K562 (cell line): ENCODE data around the gene SEPTIN8. TPM values are rescaled to one million over a fixed set of nuclear protein-coding genes. Genes with fewer than 3 reads are reported as not detected.

Source experiments
- FOXO4 ChIP-seq: fragments of 450-650 bp; formaldehyde crosslinking; IDR thresholded peaks from 2 replicates; pipeline ENCODE4 v1.4.0; 2020; ENCODE audit warnings: mild to moderate bottlenecking, moderate library complexity
- HIVEP1 ChIP-seq: fragments of 250-450 bp; sonication (Bioruptor Pico); IDR thresholded peaks from 2 replicates; pipeline ENCODE4 v1.4.0; 2020; ENCODE audit warnings: mild to moderate bottlenecking
- HNRNPL ChIP-seq: fragments of 200-400 bp; formaldehyde crosslinking; IDR thresholded peaks from 2 replicates; pipeline ENCODE4 v1.6.1; 2017; ENCODE audit warnings: low read depth, mild to moderate bottlenecking, low read length
- ID3 ChIP-seq, 2 experiments: fragments of 250-450 bp in 1 of 2; fragments of 450-650 bp in 1 of 2; sonication (Bioruptor Pico) in 1 of 2; IDR thresholded peaks; 2 replicates each; pipeline versions ENCODE4 v1.6.1 to v1.8.0; 2016 to 2021; ENCODE audit warnings: mild to moderate bottlenecking in 2 of 2, moderate library complexity in 2 of 2, missing compliant biosample characterization in 1 of 2, missing genetic modification characterization in 1 of 2
- PKNOX1 ChIP-seq: fragments of 450-650 bp; IDR thresholded peaks from 2 replicates; pipeline ENCODE4 v1.6.1; 2016
- PRDM10 ChIP-seq: fragments of 450-650 bp; IDR thresholded peaks from 2 replicates; pipeline ENCODE4 v1.6.1; 2018; ENCODE audit not compliant: partially characterized antibody
- SAFB2 ChIP-seq: fragments of 200-400 bp; formaldehyde crosslinking; IDR thresholded peaks from 2 replicates; pipeline ENCODE4 v1.6.1; 2018; ENCODE audit warnings: borderline replicate concordance, low read length, low read depth, moderate library complexity; ENCODE audit not compliant: severe bottlenecking
- ZNF511 ChIP-seq: sonication (generic); formaldehyde crosslinking; IDR thresholded peaks from 2 replicates; pipeline ENCODE4 v1.8.0; 2022; ENCODE audit warnings: mild to moderate bottlenecking, missing genetic modification reagents
- ZNF766 ChIP-seq: fragments of 200-800 bp; sonication (Bioruptor generic); conservative IDR thresholded peaks from 2 replicates; pipeline ENCODE4 v1.6.1; 2016; ENCODE audit warnings: missing genetic modification characterization, missing compliant biosample characterization
- polyA plus RNA-seq, 8 experiments: library from polyadenylated mRNA; depleted of rRNA in 4 of 8; stranded (reverse) in 5 of 8; unstranded in 3 of 8; fragments of >200 nt; fragmentation: Nextera tagmentation in 2 of 8; fragmentation: Illumina TruSeq in 1 of 8; extraction: Ambion mirVana in 2 of 8; extraction: Trizol in 1 of 8; gene quantifications; 2 replicates each; pipeline versions ENCODE4 v1.2.1 to v1.2.3, GENCODE V29; 2011 to 2014; ENCODE audit warnings: inconsistent platforms in 1 of 8, missing spikeins in 1 of 8
- total RNA-seq, 7 experiments: library from RNA; depleted of rRNA in 6 of 7; stranded (reverse); fragments of >200 nt in 6 of 7; fragmentation: Illumina TruSeq in 2 of 7; extraction: Trizol in 2 of 7; gene quantifications; 2 replicates each; pipeline versions ENCODE4 v1.2.1 to v1.2.3, GENCODE V29; 2011 to 2021; ENCODE audit warnings: low replicate concordance in 1 of 7

Gene SEPTIN8
- total and polyA plus RNA-seq, 9 of the 15 experiments (the other 6 are each of a cell fraction or from before 2014, with no cell fraction given): 19.3 to 142 (median 101) TPM

GRCh38 chr5:132777209-132778069 is at the start of gene SEPTIN8 (continued):
- TF ChIP-seq PKNOX1: peak; percentile 57; the same call in 1 of the 2 replicates
- 0 out of 2 replicates have a peak, but pooled peaks have one; percentile 47 for TF ChIP-seq ZNF766 (CRISPR knock-in tag)
- TF ChIP-seq FOXO4 (CRISPR knock-in tag): no peak
- TF ChIP-seq ID3 (CRISPR knock-in tag; IDR thresholded peaks at IDR 0.05): no peak
- TF ChIP-seq ID3 (tag; IDR thresholded peaks at IDR 0.05): no peak
- TF ChIP-seq ZNF511 (CRISPR knock-in tag): no peak
- TF ChIP-seq HIVEP1: no peak
- TF ChIP-seq HNRNPL: no peak
- no peak for TF ChIP-seq SAFB2
- TF ChIP-seq PRDM10: no peak
